Measurements from ENCODE around the gene DENND4A. TPM values are rescaled to one million over a fixed set of nuclear protein-coding genes. Genes with fewer than 3 reads are reported as not detected.

DENND4A gene
- total RNA-seq, 1 donor from 2014 or later = 8.5 TPM

- H3K36me3 ChIP-seq (ENCODE audit: control insufficient read depth, insufficient read depth, low read length) = no peaks in the 10 kb centered on the region
- no peak for DNase-seq (ENCODE audit: low read depth)
- TF ChIP-seq CTCF (IDR thresholded peaks at IDR 0.05; ENCODE audit: insufficient read depth, low read length, poor library complexity, severe bottlenecking) = no peak
- no peak overlapping the region for H3K4me3 ChIP-seq (ENCODE audit: low read depth, low read length)
- no peaks in the 10 kb centered on the region for H3K27me3 ChIP-seq (ENCODE audit: control insufficient read depth, insufficient read depth, low read length)
Measured at GRCh38 chr15:65804252-65804931, 12.3 kb upstream of the DENND4A start.

- no peak for TF ChIP-seq CTCF (IDR thresholded peaks at IDR 0.05; ENCODE audit: insufficient read depth, low read length, poor library complexity, severe bottlenecking)
- Histone ChIP-seq H3K27me3 (ENCODE audit: control insufficient read depth, insufficient read depth, low read length) (no peaks in the 10 kb centered on the region), H3K4me3 (ENCODE audit: low read depth, low read length) (no peak overlapping the region), H3K36me3 (ENCODE audit: control insufficient read depth, insufficient read depth, low read length) (no peaks in the 10 kb centered on the region)
- DNase-seq (ENCODE audit: low read depth) = no peak
Measured at GRCh38 chr15:65801229-65801805, 9.2 kb upstream of the DENND4A start.

- no peaks in the 10 kb centered on the region for H3K27me3 ChIP-seq (ENCODE audit: control insufficient read depth, insufficient read depth, low read length)
- no peak overlapping the region for H3K4me3 ChIP-seq (ENCODE audit: low read depth, low read length)
- TF ChIP-seq CTCF (IDR thresholded peaks at IDR 0.05; ENCODE audit: insufficient read depth, low read length, poor library complexity, severe bottlenecking) = no peak
- DNase-seq (ENCODE audit: low read depth) = peak; percentile 44
- H3K36me3 ChIP-seq (ENCODE audit: control insufficient read depth, insufficient read depth, low read length) = no peaks in the 10 kb centered on the region
Measured at GRCh38 chr15:65796610-65797078, 4.6 kb upstream of the DENND4A start.

- Histone ChIP-seq H3K4me3 (ENCODE audit: low read depth, low read length) (no peak overlapping the region), H3K27me3 (ENCODE audit: control insufficient read depth, insufficient read depth, low read length) (no peaks in the 10 kb centered on the region), H3K36me3 (ENCODE audit: control insufficient read depth, insufficient read depth, low read length) (no peaks in the 10 kb centered on the region)
- DNase-seq (ENCODE audit: low read depth) = no peak
- TF ChIP-seq CTCF (IDR thresholded peaks at IDR 0.05; ENCODE audit: insufficient read depth, low read length, poor library complexity, severe bottlenecking) = no peak
Measured at GRCh38 chr15:65795663-65796216, 3.6 kb upstream of the DENND4A start.

- no peaks in the 10 kb centered on the region for H3K36me3 ChIP-seq (ENCODE audit: control insufficient read depth, insufficient read depth, low read length)
- TF ChIP-seq CTCF (IDR thresholded peaks at IDR 0.05; ENCODE audit: insufficient read depth, low read length, poor library complexity, severe bottlenecking) = no peak
- H3K4me3 ChIP-seq (ENCODE audit: low read depth, low read length) = no peak overlapping the region
- no peak for DNase-seq (ENCODE audit: low read depth)
- no peaks in the 10 kb centered on the region for H3K27me3 ChIP-seq (ENCODE audit: control insufficient read depth, insufficient read depth, low read length)
Measured at GRCh38 chr15:65793818-65794104, 1.7 kb upstream of the DENND4A start.
